Suprapubic skin (tissue), 4 donors: ENCODE measurements around the gene APLNR. TPM values are rescaled to one million over a fixed set of nuclear protein-coding genes. Genes with fewer than 3 reads are reported as not detected.

Source experiments
- DNase-seq, 2 donors: peaks; one replicate each; pipeline ENCODE4 v3.0.0-alpha.2; 2019; ENCODE audit warnings: low spot score in 2 of 2
- H3K27ac ChIP-seq: fragments of 200-600 bp; sonication (generic); one replicate; pipeline ENCODE4 v1.5.1; 2019
- H3K27me3 ChIP-seq: fragments of 200-600 bp; sonication (generic); one replicate; pipeline ENCODE4 v1.5.1; 2019
- H3K36me3 ChIP-seq: fragments of 200-600 bp; sonication (generic); one replicate; pipeline ENCODE4 v1.5.1; 2019
- H3K4me1 ChIP-seq: fragments of 200-600 bp; sonication (generic); one replicate; pipeline ENCODE4 v1.5.1; 2019
- H3K4me3 ChIP-seq: fragments of 200-600 bp; sonication (generic); one replicate; pipeline ENCODE4 v1.5.1; 2019; ENCODE audit warnings: mild to moderate bottlenecking
- H3K9me3 ChIP-seq: fragments of 200-600 bp; sonication (generic); one replicate; pipeline ENCODE4 v1.5.1; 2019
- EP300 ChIP-seq: sonication (generic); formaldehyde crosslinking; IDR thresholded peaks from one replicate; pipeline ENCODE4 v1.6.1; 2017; ENCODE audit warnings: antibody characterized with exemption
- POLR2A ChIP-seq, 2 donors: fragments of 450-650 bp; IDR thresholded peaks; one replicate each; pipeline ENCODE4 v1.6.1; 2017; ENCODE audit warnings: antibody characterized with exemption in 2 of 2, mild to moderate bottlenecking in 2 of 2, moderate library complexity in 2 of 2
- POLR2AphosphoS5 ChIP-seq, 3 donors: sonication (generic); formaldehyde crosslinking; IDR thresholded peaks; one replicate each; pipeline ENCODE4 v1.6.1; 2017; ENCODE audit warnings: antibody characterized with exemption in 3 of 3
- WGBS: methylation state at CpG from one replicate; pipeline ENCODE4 v1.1.5; 2018; 5-methylcytosine and 5-hydroxymethylcytosine counted together
- total RNA-seq, 4 donors: library from RNA; depleted of rRNA; stranded (reverse); fragments of >200 nt; gene quantifications; one replicate each; pipeline ENCODE4 v1.1.0, GENCODE V29; 2016
- TF ChIP-seq, protein P1 (sequence below), 2 donors: fragments of 200-600 bp in 1 of 2; fragments of 450-650 bp in 1 of 2; sonication (generic) in 1 of 2; IDR thresholded peaks; one replicate each; pipeline ENCODE4 v1.5.1; 2016 to 2019; ENCODE audit warnings: antibody characterized with exemption in 2 of 2, mild to moderate bottlenecking in 1 of 2, moderate library complexity in 1 of 2

APLNR gene
- total RNA-seq, 4 donors from 2014 or later, result 0.42 to 2.2 (median 1.2) TPM

DNA sequence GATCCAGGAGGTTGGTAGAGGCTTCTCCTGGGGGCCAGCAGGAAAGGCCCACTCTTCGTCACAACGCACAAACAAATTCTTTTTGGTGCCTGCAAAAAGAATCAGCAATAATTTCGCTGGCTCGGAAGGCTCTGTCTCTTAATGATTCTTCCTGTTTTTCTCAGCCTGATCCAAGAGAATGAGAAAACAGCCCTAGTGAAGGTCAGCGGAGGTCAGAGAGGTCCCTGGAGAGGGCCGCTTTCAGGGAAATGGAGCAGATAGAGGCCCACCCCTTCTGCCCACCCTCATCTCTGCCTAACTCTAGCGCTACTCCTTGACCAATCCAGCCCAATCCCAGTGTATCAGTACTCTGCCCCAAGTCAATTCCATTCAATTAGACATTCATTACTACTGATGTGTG lies 36.1 kb downstream of the APLNR start:
- peaks cover 4% of the 10 kb centered on the region for H3K27me3 ChIP-seq
- H3K4me3 ChIP-seq, result no peak overlapping the region
- peaks cover 17% of the 10 kb centered on the region for H3K4me1 ChIP-seq
- H3K27ac ChIP-seq, result no peak overlapping the region
- H3K9me3 ChIP-seq, result no peaks in the 10 kb centered on the region
- TF ChIP-seq EP300, result no peak
- TF ChIP-seq, protein P1, sequence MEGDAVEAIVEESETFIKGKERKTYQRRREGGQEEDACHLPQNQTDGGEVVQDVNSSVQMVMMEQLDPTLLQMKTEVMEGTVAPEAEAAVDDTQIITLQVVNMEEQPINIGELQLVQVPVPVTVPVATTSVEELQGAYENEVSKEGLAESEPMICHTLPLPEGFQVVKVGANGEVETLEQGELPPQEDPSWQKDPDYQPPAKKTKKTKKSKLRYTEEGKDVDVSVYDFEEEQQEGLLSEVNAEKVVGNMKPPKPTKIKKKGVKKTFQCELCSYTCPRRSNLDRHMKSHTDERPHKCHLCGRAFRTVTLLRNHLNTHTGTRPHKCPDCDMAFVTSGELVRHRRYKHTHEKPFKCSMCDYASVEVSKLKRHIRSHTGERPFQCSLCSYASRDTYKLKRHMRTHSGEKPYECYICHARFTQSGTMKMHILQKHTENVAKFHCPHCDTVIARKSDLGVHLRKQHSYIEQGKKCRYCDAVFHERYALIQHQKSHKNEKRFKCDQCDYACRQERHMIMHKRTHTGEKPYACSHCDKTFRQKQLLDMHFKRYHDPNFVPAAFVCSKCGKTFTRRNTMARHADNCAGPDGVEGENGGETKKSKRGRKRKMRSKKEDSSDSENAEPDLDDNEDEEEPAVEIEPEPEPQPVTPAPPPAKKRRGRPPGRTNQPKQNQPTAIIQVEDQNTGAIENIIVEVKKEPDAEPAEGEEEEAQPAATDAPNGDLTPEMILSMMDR (IDR thresholded peaks at IDR 0.05), result no peak
- no peak for TF ChIP-seq POLR2AphosphoS5 (IDR thresholded peaks at IDR 0.05)
- no peak for TF ChIP-seq POLR2A (IDR thresholded peaks at IDR 0.05)
- WGBS, result 72% methylated on average over 7 of the region's 7 CpGs
- DNase-seq, result no peak
- no peaks in the 10 kb centered on the region for H3K36me3 ChIP-seq

DNA sequence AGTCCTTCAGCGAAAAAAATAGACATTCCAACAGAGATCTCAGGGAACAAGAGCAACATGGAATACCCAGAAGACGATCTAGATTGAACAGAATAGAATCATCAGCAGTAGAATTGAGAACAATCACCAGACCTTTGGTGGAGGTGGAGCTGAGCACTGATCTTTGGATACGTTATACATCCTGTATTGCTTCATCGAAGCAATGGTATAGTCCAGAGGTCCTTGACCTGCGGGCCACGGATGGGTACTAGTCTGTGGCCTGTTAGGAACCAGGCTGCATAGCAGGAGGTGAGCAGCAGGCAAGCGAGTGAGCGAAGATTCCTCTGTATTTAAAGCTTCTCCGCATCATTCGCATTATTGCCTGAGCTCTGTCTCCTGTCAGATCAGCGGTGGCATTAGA lies 37.7 kb downstream of the APLNR start:
- Histone ChIP-seq H3K36me3 (no peaks in the 10 kb centered on the region), H3K4me1 (peaks cover 13% of the 10 kb centered on the region), H3K9me3 (no peaks in the 10 kb centered on the region), H3K4me3 (no peak overlapping the region), H3K27ac (no peak overlapping the region), H3K27me3 (peaks cover 4% of the 10 kb centered on the region)
- DNase-seq, result no peak
- TF ChIP-seq, protein P1 (IDR thresholded peaks at IDR 0.05), result no peak
- TF ChIP-seq POLR2AphosphoS5 (IDR thresholded peaks at IDR 0.05), result no peak
- TF ChIP-seq POLR2A (IDR thresholded peaks at IDR 0.05), result no peak
- no peak for TF ChIP-seq EP300
- WGBS, result 87% methylated on average over 11 of the region's 11 CpGs

DNA sequence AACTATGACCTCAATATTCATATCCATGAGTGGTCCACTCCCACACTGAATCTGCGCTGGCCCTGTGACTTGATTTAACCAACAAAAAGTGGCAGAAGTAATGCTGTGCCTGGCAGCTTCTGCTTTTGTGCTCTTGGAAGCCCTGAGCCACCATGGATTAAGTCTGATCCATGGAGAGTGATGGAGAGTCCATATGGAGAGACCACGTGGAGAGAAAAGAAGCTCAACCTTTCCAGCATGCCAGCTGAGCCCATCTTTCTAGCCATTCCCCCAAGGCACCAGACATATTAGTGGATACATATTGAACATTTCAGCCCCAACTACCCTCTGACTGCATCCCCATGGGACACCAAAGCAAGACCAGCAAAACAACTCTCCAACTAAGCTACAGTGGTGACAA lies 39.3 kb downstream of the APLNR start:
- Histone ChIP-seq H3K4me1 (peaks cover 9% of the 10 kb centered on the region), H3K4me3 (no peak overlapping the region), H3K36me3 (no peaks in the 10 kb centered on the region), H3K9me3 (no peaks in the 10 kb centered on the region), H3K27ac (no peak overlapping the region), H3K27me3 (peaks cover 4% of the 10 kb centered on the region)
- no peak for TF ChIP-seq POLR2AphosphoS5 (IDR thresholded peaks at IDR 0.05)
- TF ChIP-seq EP300, result no peak
- TF ChIP-seq POLR2A (IDR thresholded peaks at IDR 0.05), result no peak
- TF ChIP-seq, protein P1 (IDR thresholded peaks at IDR 0.05), result no peak
- DNase-seq, result no peak
- WGBS, result 96% methylated on average over 2 of the region's 2 CpGs

DNA sequence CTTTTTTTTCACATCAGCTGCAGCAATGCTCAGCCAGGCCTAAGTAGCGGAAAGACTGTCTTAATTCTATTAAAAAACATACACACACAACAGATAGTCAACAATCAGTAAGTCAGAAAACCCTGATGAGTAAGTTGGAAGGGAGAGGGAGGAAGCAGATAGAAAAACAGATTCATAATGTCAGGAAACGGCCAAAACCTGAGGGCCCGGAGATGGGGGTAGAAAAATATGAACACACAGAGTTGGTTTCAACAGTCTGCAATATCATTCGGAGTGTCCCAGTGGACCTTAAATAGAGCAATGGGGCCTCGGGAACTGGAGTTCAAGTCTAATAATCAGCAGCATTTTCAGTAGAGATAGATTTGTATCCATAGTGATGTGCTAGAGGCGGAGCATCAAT lies 40.5 kb downstream of the APLNR start:
- Histone ChIP-seq H3K9me3 (no peaks in the 10 kb centered on the region), H3K27ac (no peak overlapping the region), H3K4me1 (peaks cover 1% of the 10 kb centered on the region), H3K4me3 (no peak overlapping the region), H3K36me3 (no peaks in the 10 kb centered on the region), H3K27me3 (no peaks in the 10 kb centered on the region)
- no peak for DNase-seq
- TF ChIP-seq POLR2AphosphoS5 (IDR thresholded peaks at IDR 0.05) (no peak), POLR2A (IDR thresholded peaks at IDR 0.05) (no peak), EP300 (no peak)
- 80% methylated on average over 6 of the region's 6 CpGs for WGBS

DNA sequence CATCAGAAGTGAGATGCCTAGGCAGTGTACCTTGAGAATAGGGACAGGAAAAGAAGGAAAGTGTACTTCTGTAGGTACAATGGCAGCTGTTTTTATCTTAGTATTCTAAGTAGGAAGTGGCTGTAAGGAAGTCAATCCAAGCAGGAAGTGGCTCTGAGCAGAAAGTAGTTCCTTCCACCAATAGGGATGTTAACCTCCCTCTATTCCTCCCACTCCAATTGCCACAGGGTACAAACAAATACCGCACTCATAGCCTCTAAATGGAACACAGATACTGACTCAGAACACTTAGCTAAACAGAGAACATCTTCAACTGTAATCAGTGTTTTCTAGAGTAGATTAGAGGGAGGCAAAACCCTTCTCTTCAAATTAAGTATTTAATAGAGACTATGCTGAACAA lies 44.7 kb downstream of the APLNR start:
- no peak overlapping the region for H3K4me3 ChIP-seq
- no peak for DNase-seq
- no peaks in the 10 kb centered on the region for H3K36me3 ChIP-seq
- 40% methylated on average over 1 of the region's 1 CpG for WGBS
- TF ChIP-seq POLR2A (IDR thresholded peaks at IDR 0.05) (no peak), POLR2AphosphoS5 (IDR thresholded peaks at IDR 0.05) (no peak), EP300 (no peak)
- TF ChIP-seq, protein P1 (IDR thresholded peaks at IDR 0.05), result no peak
- H3K9me3 ChIP-seq, result no peaks in the 10 kb centered on the region
- no peaks in the 10 kb centered on the region for H3K4me1 ChIP-seq
- no peak overlapping the region for H3K27ac ChIP-seq
- H3K27me3 ChIP-seq, result peaks cover 4% of the 10 kb centered on the region
